Left ventricle myocardium inferior (tissue), 1 donor: ENCODE results near the gene SPRR1A. TPM values are rescaled to one million over a fixed set of nuclear protein-coding genes. Genes with fewer than 3 reads are reported as not detected.

Experiments used
- DNase-seq: peaks from one replicate; pipeline ENCODE4 v3.0.0-alpha.2; 2020
- H3K27ac ChIP-seq: fragments of 200-600 bp; replicated peaks from 2 replicates; pipeline ENCODE4 v1.8.0; 2021
- H3K27me3 ChIP-seq: fragments of 200-600 bp; 2 replicates; pipeline ENCODE4 v1.8.0; 2021; ENCODE audit warnings: low read depth
- H3K36me3 ChIP-seq: fragments of 200-600 bp; 2 replicates; pipeline ENCODE4 v1.8.0; 2021
- H3K4me1 ChIP-seq: fragments of 200-600 bp; 2 replicates; pipeline ENCODE4 v1.8.0; 2021
- H3K4me3 ChIP-seq: fragments of 200-600 bp; 2 replicates; pipeline ENCODE4 v1.8.0; 2021; ENCODE audit warnings: mild to moderate bottlenecking, moderate library complexity
- H3K9me3 ChIP-seq: fragments of 200-600 bp; replicated peaks from 2 replicates; pipeline ENCODE4 v1.8.0; 2021
- CTCF ChIP-seq: fragments of 200-600 bp; IDR thresholded peaks from 2 replicates; pipeline ENCODE4 v1.8.0; 2021; ENCODE audit warnings: antibody characterized with exemption, mild to moderate bottlenecking, borderline replicate concordance
- intact Hi-C: fragments of 100-400 bp; cut with micrococcal nuclease; formaldehyde crosslinking; loops from one replicate; pipeline ENCODE4 v1.11.0; 2022
- long read RNA-seq: library from polyadenylated mRNA; unstranded; transcript quantifications from one replicate; pipeline ENCODE4 v2.0.0, GENCODE V29; 2021
- total RNA-seq: library from RNA; stranded (reverse); fragmentation: NEBNext Ultra II Directional; extraction: Animal tissue kit (Norgen Biotek cat#: 25700); gene quantifications from one replicate; pipeline ENCODE4 v1.2.1, GENCODE V29; 2021
- donor health status: DM: no; HTN: yes; CAD: no; lungs with severe emphysema.

Gene SPRR1A
- total RNA-seq: not detected
- long read RNA-seq: 0 reads

- Histone ChIP-seq H3K36me3 (no peaks in the 10 kb centered on the region), H3K4me1 (no peaks in the 10 kb centered on the region), H3K4me3 (no peak within 1 kb of the TSS), H3K27me3 (peaks cover 27% of the 10 kb centered on the region), H3K27ac (no peak within 1 kb of the TSS), H3K9me3 (no peaks in the 10 kb centered on the region)
- intact Hi-C loops: loop anchor here (2.0 kb wide), 1 partner anchor 31 kb away; no protein-coding TSS in a partner anchor
- no peak for DNase-seq
- TF ChIP-seq CTCF: no peak
Observed at GRCh38 chr1:152983743-152984142, at the start of gene SPRR1A. TSS of gene SPRR1A (plus strand) at chr1:152984081. CDS start at chr1:152985231, 1,150 bp downstream.

- Histone ChIP-seq H3K4me1 (no peaks in the 10 kb centered on the region), H3K36me3 (no peaks in the 10 kb centered on the region), H3K9me3 (no peaks in the 10 kb centered on the region), H3K27ac (no peak overlapping the region), H3K4me3 (no peak overlapping the region), H3K27me3 (no peaks in the 10 kb centered on the region)
- DNase-seq: no peak
- intact Hi-C loops: no loop called here
- TF ChIP-seq CTCF: no peak
Observed at GRCh38 chr1:152940614-152941013, 43.3 kb upstream of the SPRR1A start.

GRCh38 chr1:152941037-152941711 lies 42.7 kb upstream of the SPRR1A start:
- Histone ChIP-seq H3K9me3 (no peaks in the 10 kb centered on the region), H3K27ac (no peak overlapping the region), H3K36me3 (no peaks in the 10 kb centered on the region), H3K4me1 (no peaks in the 10 kb centered on the region), H3K27me3 (no peaks in the 10 kb centered on the region), H3K4me3 (no peak overlapping the region)
- DNase-seq: no peak
- intact Hi-C loops: no loop called here
- TF ChIP-seq CTCF: no peak

- intact Hi-C loops: no loop called here
Observed at GRCh38 chr1:152942161-152942560, 41.7 kb upstream of the SPRR1A start.

GRCh38 chr1:152946248-152946647 lies 37.6 kb upstream of the SPRR1A start:
- no peaks in the 10 kb centered on the region for H3K9me3 ChIP-seq

More at GRCh38 chr1:152942161-152942560, 41.7 kb upstream of the SPRR1A start:
- peaks cover 7% of the 10 kb centered on the region for H3K27me3 ChIP-seq
- no peak overlapping the region for H3K27ac ChIP-seq
- H3K9me3 ChIP-seq: no peaks in the 10 kb centered on the region
- no peaks in the 10 kb centered on the region for H3K36me3 ChIP-seq
- TF ChIP-seq CTCF: no peak
- no peak overlapping the region for H3K4me3 ChIP-seq
- no peak for DNase-seq
- no peaks in the 10 kb centered on the region for H3K4me1 ChIP-seq

More at GRCh38 chr1:152946248-152946647, 37.6 kb upstream of the SPRR1A start:
- Histone ChIP-seq H3K27me3 (peaks cover 15% of the 10 kb centered on the region), H3K4me3 (no peak overlapping the region), H3K36me3 (no peaks in the 10 kb centered on the region), H3K27ac (no peak overlapping the region), H3K4me1 (no peaks in the 10 kb centered on the region)
- DNase-seq: no peak
- TF ChIP-seq CTCF: no peak
- intact Hi-C loops: no loop called here
